ENCODE measurements around the gene PTPRC.

DNA sequence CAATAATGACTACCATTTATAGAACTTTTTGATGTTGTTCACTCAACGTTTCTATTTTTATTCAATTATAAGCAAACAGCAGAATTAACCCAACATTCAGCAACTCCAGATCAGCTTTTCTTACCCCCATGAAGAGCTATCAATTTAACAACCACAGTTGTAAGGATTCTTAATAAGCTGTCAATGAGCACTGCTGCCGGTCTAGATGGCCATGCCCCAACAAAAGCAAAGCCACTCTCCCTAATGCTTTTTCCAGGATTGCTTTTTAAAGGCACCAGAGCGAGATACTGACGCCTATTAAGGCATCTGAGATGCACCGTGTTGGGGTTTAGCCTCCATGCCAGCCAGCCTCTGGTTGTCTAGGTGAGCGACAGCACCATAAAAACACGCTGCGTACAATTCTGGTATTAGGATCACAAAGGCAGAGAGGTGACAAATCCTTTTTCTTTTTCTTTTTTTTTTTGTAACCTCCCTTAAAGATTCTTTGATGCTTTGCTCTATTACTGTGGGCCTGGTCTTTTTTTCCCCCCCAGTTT lies 39.5 kb downstream of the PTPRC start:
- TF ChIP-seq EP300 (IDR thresholded peaks at IDR 0.05) (no peak), POLR2AphosphoS5 (IDR thresholded peaks at IDR 0.05) (no peak), POLR2A (IDR thresholded peaks at IDR 0.05; ENCODE audit: low read depth) (no peak)
- TF ChIP-seq, protein P1, sequence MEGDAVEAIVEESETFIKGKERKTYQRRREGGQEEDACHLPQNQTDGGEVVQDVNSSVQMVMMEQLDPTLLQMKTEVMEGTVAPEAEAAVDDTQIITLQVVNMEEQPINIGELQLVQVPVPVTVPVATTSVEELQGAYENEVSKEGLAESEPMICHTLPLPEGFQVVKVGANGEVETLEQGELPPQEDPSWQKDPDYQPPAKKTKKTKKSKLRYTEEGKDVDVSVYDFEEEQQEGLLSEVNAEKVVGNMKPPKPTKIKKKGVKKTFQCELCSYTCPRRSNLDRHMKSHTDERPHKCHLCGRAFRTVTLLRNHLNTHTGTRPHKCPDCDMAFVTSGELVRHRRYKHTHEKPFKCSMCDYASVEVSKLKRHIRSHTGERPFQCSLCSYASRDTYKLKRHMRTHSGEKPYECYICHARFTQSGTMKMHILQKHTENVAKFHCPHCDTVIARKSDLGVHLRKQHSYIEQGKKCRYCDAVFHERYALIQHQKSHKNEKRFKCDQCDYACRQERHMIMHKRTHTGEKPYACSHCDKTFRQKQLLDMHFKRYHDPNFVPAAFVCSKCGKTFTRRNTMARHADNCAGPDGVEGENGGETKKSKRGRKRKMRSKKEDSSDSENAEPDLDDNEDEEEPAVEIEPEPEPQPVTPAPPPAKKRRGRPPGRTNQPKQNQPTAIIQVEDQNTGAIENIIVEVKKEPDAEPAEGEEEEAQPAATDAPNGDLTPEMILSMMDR (IDR thresholded peaks at IDR 0.05), result no peak

Measured in esophagus muscularis mucosa (tissue), 4 donors.